HepG2 (cell line): ENCODE measurements around the gene CES3. TPM values are rescaled to one million over a fixed set of nuclear protein-coding genes. Genes with fewer than 3 reads are reported as not detected.

Source experiments
- ARNT2 ChIP-seq: sonication (generic); formaldehyde crosslinking; IDR thresholded peaks from 2 replicates; pipeline ENCODE4 v1.8.0; 2022; ENCODE audit warnings: mild to moderate bottlenecking, low read depth, missing genetic modification reagents, moderate library complexity
- ATF5 ChIP-seq: sonication (generic); formaldehyde crosslinking; IDR thresholded peaks from 2 replicates; pipeline ENCODE4 v1.4.0; 2020; ENCODE audit warnings: mild to moderate bottlenecking, low read depth, missing genetic modification reagents
- CREB1 ChIP-seq, 2 experiments: fragments of 450-650 bp in 1 of 2; IDR thresholded peaks; 2 replicates each; pipeline ENCODE4 v1.6.1; 2016 to 2017; ENCODE audit warnings: control low read depth in 1 of 2, mild to moderate bottlenecking in 1 of 2, missing compliant biosample characterization in 1 of 2, missing genetic modification characterization in 1 of 2
- HNRNPLL ChIP-seq: fragments of 200-400 bp; formaldehyde crosslinking; IDR thresholded peaks from 2 replicates; pipeline ENCODE4 v1.6.1; 2017; ENCODE audit warnings: mild to moderate bottlenecking, low read depth, low read length; ENCODE audit not compliant: poor library complexity, severe bottlenecking
- KDM3A ChIP-seq: IDR thresholded peaks from 2 replicates; pipeline ENCODE4 v1.6.1; 2018; ENCODE audit warnings: low read depth, missing compliant biosample characterization
- MAZ ChIP-seq, 2 experiments: sonication (generic) in 1 of 2; formaldehyde crosslinking in 1 of 2; IDR thresholded peaks; 2 replicates each; pipeline versions ENCODE4 v1.5.0 to v1.6.1; 2012 to 2020; ENCODE audit warnings: low read depth in 2 of 2, mild to moderate bottlenecking in 2 of 2, borderline replicate concordance in 1 of 2, improper control_type of control experiment in 1 of 2, low read length in 1 of 2, missing genetic modification reagents in 1 of 2, moderate library complexity in 1 of 2
- MED13 ChIP-seq: sonication (generic); formaldehyde crosslinking; IDR thresholded peaks from 2 replicates; pipeline ENCODE4 v1.5.0; 2020; ENCODE audit warnings: missing genetic modification reagents
- PBX2 ChIP-seq: IDR thresholded peaks from 2 replicates; pipeline ENCODE4 v1.6.1; 2016; ENCODE audit warnings: control low read depth
- RBFOX2 ChIP-seq: fragments of 200-400 bp; formaldehyde crosslinking; IDR thresholded peaks from 2 replicates; pipeline ENCODE4 v1.6.1; 2017; ENCODE audit warnings: low read depth, mild to moderate bottlenecking, low read length
- SMC3 ChIP-seq: IDR thresholded peaks from 2 replicates; pipeline ENCODE4 v1.6.1; 2011; ENCODE audit warnings: low read length, improper control_type of control experiment
- TCF12 ChIP-seq, 2 experiments: fragments of 450-650 bp in 1 of 2; sonication (generic) in 1 of 2; formaldehyde crosslinking in 1 of 2; IDR thresholded peaks; 2 replicates each; pipeline versions ENCODE4 v1.6.1 to v1.8.0; 2017 to 2022; ENCODE audit warnings: antibody characterized with exemption in 1 of 2, mild to moderate bottlenecking in 1 of 2, missing genetic modification reagents in 1 of 2, moderate library complexity in 1 of 2
- ZNF101 ChIP-seq: sonication (generic); formaldehyde crosslinking; IDR thresholded peaks from 2 replicates; pipeline ENCODE4 v1.4.0; 2020; ENCODE audit warnings: mild to moderate bottlenecking, low read depth, missing genetic modification reagents, borderline replicate concordance
- ZNF3 ChIP-seq: IDR thresholded peaks from 2 replicates; pipeline ENCODE4 v1.7.0; 2017; ENCODE audit warnings: inconsistent platforms
- ZNF318 ChIP-seq: sonication (generic); formaldehyde crosslinking; IDR thresholded peaks from 2 replicates; pipeline ENCODE4 v1.4.0; 2020; ENCODE audit warnings: mild to moderate bottlenecking, missing genetic modification reagents
- ZNF576 ChIP-seq: sonication (generic); formaldehyde crosslinking; IDR thresholded peaks from 2 replicates; pipeline ENCODE4 v1.4.0; 2020; ENCODE audit warnings: mild to moderate bottlenecking, missing genetic modification reagents
- ZNF704 ChIP-seq: sonication (generic); formaldehyde crosslinking; IDR thresholded peaks from 2 replicates; pipeline ENCODE4 v1.8.1; 2023; ENCODE audit warnings: mild to moderate bottlenecking, inconsistent platforms, moderate library complexity, missing genetic modification reagents, borderline replicate concordance
- ZNF776 ChIP-seq: sonication (generic); formaldehyde crosslinking; IDR thresholded peaks from 2 replicates; pipeline ENCODE4 v1.4.0; 2020; ENCODE audit warnings: mild to moderate bottlenecking, missing genetic modification reagents
- polyA plus RNA-seq, 8 experiments: library from polyadenylated mRNA; depleted of rRNA in 3 of 8; stranded (reverse) in 7 of 8; unstranded in 1 of 8; fragments of >200 nt; fragmentation: Illumina TruSeq in 4 of 8; extraction: Trizol in 4 of 8; gene quantifications; 2 replicates each; pipeline versions ENCODE4 v1.2.1 to v1.2.3, GENCODE V29; 2011 to 2016; ENCODE audit warnings: low read depth in 4 of 8, missing spikeins in 1 of 8, mixed read lengths in 1 of 8; ENCODE audit not compliant: insufficient read depth in 1 of 8
- total RNA-seq, 5 experiments: library from RNA; depleted of rRNA; stranded (reverse); fragments of >200 nt; fragmentation: Illumina TruSeq; extraction: Trizol; gene quantifications; 2 replicates each; pipeline ENCODE4 v1.2.3, GENCODE V29; 2016; ENCODE audit warnings: low read depth in 1 of 5

CES3 gene
- total and polyA plus RNA-seq, 2 of the 13 experiments (the other 11 are each of a cell fraction or from before 2014, with no cell fraction given) = 6.6 to 17.4 TPM

- TF ChIP-seq CREB1 (IDR thresholded peaks at IDR 0.05) (no peak), CREB1 (CRISPR knock-in tag; IDR thresholded peaks at IDR 0.05) (no peak), ZNF704 (CRISPR knock-in tag) (no peak), ZNF318 (no peak), ATF5 (CRISPR knock-in tag) (no peak), ZNF776 (CRISPR knock-in tag) (0 out of 2 replicates have a peak, but pooled peaks have one; percentile 10), MAZ (IDR thresholded peaks at IDR 0.05; ENCODE audit: borderline replicate concordance, low read depth, low read length) (no peak), MAZ (CRISPR knock-in tag; IDR thresholded peaks at IDR 0.05; ENCODE audit: low read depth) (0 out of 2 replicates have a peak, but pooled peaks have one; percentile 6), KDM3A (CRISPR knock-in tag) (no peak), HNRNPLL (peak; percentile 34), ZNF3 (CRISPR knock-in tag) (no peak), ZNF101 (CRISPR knock-in tag) (no peak), ARNT2 (0 out of 2 replicates have a peak, but pooled peaks have one; percentile 11), TCF12 (IDR thresholded peaks at IDR 0.05) (no peak), TCF12 (CRISPR knock-in tag; IDR thresholded peaks at IDR 0.05) (0 out of 2 replicates have a peak, but pooled peaks have one; percentile 21), SMC3 (no peak), MED13 (no peak), ZNF576 (CRISPR knock-in tag) (no peak), PBX2 (no peak), RBFOX2 (0 out of 2 replicates have a peak, but pooled peaks have one; percentile 22)
These were observed 35.7 kb upstream of the CES3 start, which contains the start of gene RRAD (continued) for GRCh38 chr16:66925322-66925840.
